ENCODE data around the gene TBC1D32.

DNA sequence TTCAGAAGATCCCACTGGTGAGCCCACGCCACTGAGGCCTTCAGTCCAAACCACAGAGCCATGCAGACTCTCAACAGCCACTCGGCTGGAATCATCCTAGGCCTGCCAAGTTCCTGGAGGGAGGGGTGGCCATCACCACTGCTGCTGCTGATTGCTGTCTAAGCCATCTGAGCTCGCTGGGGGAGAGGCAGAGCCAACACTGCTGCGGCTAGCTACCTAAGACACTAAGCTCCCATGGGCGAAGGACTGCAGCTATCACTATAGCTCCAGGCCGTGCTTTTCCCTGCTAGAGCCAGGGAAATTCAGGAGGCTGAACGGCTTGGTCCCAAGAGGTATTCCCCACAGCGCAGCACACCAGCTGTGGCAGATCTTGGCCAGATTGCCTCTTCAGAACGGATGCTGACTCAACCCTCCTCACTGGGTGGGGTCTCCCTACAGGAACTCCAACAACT, 73.6 kb downstream of the TBC1D32 start:
- TF ChIP-seq, protein P1, sequence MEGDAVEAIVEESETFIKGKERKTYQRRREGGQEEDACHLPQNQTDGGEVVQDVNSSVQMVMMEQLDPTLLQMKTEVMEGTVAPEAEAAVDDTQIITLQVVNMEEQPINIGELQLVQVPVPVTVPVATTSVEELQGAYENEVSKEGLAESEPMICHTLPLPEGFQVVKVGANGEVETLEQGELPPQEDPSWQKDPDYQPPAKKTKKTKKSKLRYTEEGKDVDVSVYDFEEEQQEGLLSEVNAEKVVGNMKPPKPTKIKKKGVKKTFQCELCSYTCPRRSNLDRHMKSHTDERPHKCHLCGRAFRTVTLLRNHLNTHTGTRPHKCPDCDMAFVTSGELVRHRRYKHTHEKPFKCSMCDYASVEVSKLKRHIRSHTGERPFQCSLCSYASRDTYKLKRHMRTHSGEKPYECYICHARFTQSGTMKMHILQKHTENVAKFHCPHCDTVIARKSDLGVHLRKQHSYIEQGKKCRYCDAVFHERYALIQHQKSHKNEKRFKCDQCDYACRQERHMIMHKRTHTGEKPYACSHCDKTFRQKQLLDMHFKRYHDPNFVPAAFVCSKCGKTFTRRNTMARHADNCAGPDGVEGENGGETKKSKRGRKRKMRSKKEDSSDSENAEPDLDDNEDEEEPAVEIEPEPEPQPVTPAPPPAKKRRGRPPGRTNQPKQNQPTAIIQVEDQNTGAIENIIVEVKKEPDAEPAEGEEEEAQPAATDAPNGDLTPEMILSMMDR (IDR thresholded peaks at IDR 0.05; ENCODE audit: low read length), result no peak
- TF ChIP-seq EZH2 (IDR thresholded peaks at IDR 0.05; ENCODE audit: borderline replicate concordance, low read length), result no peak

Measured in OCI-LY1 (cell line).